Mammary epithelial cell (primary cell): ENCODE measurements around the gene NDUFB6.

ENCODE experiments used
- CTCF ChIP-seq, 2 donors: IDR thresholded peaks in 1 of 2; conservative IDR thresholded peaks in 1 of 2; 2 replicates each; pipeline ENCODE4 v1.5.1; 2011 to 2012; ENCODE audit warnings: inconsistent platforms in 2 of 2, low read length in 2 of 2, mild to moderate bottlenecking in 2 of 2, control low read depth in 1 of 2, low read depth in 1 of 2; ENCODE audit not compliant: insufficient read depth in 1 of 2; ENCODE audit errors: extremely low read depth in 1 of 2
- EZH2 ChIP-seq: IDR thresholded peaks from 2 replicates; pipeline ENCODE4 v1.6.1; 2012; ENCODE audit warnings: low read length, inconsistent platforms, borderline replicate concordance

- TF ChIP-seq CTCF (conservative IDR thresholded peaks at IDR 0.05 in 1 of 2, IDR thresholded peaks at IDR 0.05 in 1 of 2; ENCODE audit: extremely low read depth in 1 of 2, insufficient read depth in 1 of 2, low read depth in 1 of 2, low read length in 2 of 2): no peak
- TF ChIP-seq EZH2: no peak
Observed at GRCh38 chr9:32580631-32581300, 7.8 kb upstream of the NDUFB6 start.
